Medulla oblongata (tissue), 1 donor: Measurements from ENCODE around the gene IRX4.

Experiments
- DNase-seq: peaks from one replicate; pipeline ENCODE4 v3.0.0-alpha.2; 2015; ENCODE audit errors: extremely low spot score

IRX4 gene

GRCh38 chr5:1913578-1913977, 30.9 kb upstream of the IRX4 start:
- DNase-seq, result no peak

GRCh38 chr5:1912951-1913565, 30.3 kb upstream of the IRX4 start:
- no peak for DNase-seq

GRCh38 chr5:1911773-1912235, 29.1 kb upstream of the IRX4 start:
- DNase-seq, result no peak

- no peak for DNase-seq
Observed at GRCh38 chr5:1910861-1911772, 28.4 kb upstream of the IRX4 start.

GRCh38 chr5:1910081-1910760, 27.5 kb upstream of the IRX4 start:
- no peak for DNase-seq

- no peak for DNase-seq
Observed at GRCh38 chr5:1909346-1909985, 26.7 kb upstream of the IRX4 start.

- DNase-seq, result no peak
Observed at GRCh38 chr5:1908931-1909330, 26.2 kb upstream of the IRX4 start.

- DNase-seq, result no peak
Observed at GRCh38 chr5:1907616-1908015, 24.9 kb upstream of the IRX4 start.

- no peak for DNase-seq
Observed at GRCh38 chr5:1905108-1905507, 22.4 kb upstream of the IRX4 start.

GRCh38 chr5:1901983-1902382, 19.3 kb upstream of the IRX4 start:
- no peak for DNase-seq

- no peak for DNase-seq
Observed at GRCh38 chr5:1901061-1901460, 18.3 kb upstream of the IRX4 start.

GRCh38 chr5:1899201-1899600, 16.5 kb upstream of the IRX4 start:
- DNase-seq, result no peak

GRCh38 chr5:1897816-1898450, 15.2 kb upstream of the IRX4 start:
- DNase-seq, result no peak

- DNase-seq, result no peak
Observed at GRCh38 chr5:1897386-1897785, 14.7 kb upstream of the IRX4 start.

- no peak for DNase-seq
Observed at GRCh38 chr5:1896602-1897376, 14.1 kb upstream of the IRX4 start.

GRCh38 chr5:1895739-1896420, 13.2 kb upstream of the IRX4 start:
- no peak for DNase-seq

GRCh38 chr5:1894243-1894642, 11.5 kb upstream of the IRX4 start:
- no peak for DNase-seq

GRCh38 chr5:1893754-1894153, 11.0 kb upstream of the IRX4 start:
- DNase-seq, result no peak

GRCh38 chr5:1892685-1893445, 10.1 kb upstream of the IRX4 start:
- DNase-seq, result no peak
